LoVo (cell line): ENCODE results near the gene FANK1.
A peak's percentile ranks its signal among the peaks of the same experiment; 100 is the strongest.

ENCODE experiments used
- DNase-seq: peaks from one replicate; pipeline ENCODE4 v3.0.0-alpha.2; 2016; ENCODE audit warnings: low spot score

The FANK1 gene, protein sequence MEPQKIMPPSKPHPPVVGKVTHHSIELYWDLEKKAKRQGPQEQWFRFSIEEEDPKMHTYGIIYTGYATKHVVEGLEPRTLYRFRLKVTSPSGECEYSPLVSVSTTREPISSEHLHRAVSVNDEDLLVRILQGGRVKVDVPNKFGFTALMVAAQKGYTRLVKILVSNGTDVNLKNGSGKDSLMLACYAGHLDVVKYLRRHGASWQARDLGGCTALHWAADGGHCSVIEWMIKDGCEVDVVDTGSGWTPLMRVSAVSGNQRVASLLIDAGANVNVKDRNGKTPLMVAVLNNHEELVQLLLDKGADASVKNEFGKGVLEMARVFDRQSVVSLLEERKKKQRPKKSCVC

DNA sequence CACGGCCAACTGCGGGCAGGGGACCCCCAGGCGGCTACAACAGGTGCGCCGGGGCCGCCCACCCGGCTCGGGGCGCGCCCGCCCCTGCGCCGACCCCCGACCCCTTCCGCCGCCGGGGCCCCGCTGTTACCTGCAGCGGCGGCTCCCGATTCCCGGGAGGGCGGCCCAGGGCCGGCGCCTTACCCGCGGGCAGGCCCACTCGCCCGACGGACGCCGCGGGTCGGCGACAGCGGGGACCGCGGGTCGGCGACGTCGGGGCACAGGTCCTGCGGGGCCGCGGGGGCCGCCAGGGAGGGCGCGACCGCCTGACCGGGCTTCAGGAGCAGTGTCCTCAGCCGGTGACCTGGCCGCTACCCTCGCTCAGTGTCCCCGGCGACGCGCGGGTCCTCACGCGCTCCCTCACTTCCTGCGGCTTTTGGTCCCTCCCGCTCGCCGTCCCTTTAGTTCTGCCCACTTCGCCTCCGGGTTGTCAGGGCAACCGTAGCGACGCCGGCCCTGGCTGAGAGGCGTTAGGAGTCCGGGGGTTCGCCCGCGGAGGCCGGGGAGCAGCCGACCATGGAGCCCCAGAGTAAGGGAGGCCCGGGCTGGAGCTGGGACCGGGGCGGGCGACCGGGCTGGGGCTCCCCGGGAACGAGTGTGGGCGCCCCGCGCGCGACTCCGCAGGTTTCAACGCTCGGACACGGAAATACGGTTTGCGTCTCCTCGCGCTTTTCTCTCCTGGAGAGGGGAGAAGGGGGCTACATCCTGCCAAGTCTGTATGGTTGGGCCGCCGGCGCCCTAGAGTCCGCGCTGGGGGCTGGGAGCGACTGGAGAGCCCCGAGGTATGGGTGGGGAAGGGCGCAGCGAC is at the start of gene FANK1:
FANK1 (plus strand) TSS at position 477 of the 847 bp plus-strand sequence; CDS start at position 556, 79 bp downstream.
- peak; percentile 76 for DNase-seq

DNA sequence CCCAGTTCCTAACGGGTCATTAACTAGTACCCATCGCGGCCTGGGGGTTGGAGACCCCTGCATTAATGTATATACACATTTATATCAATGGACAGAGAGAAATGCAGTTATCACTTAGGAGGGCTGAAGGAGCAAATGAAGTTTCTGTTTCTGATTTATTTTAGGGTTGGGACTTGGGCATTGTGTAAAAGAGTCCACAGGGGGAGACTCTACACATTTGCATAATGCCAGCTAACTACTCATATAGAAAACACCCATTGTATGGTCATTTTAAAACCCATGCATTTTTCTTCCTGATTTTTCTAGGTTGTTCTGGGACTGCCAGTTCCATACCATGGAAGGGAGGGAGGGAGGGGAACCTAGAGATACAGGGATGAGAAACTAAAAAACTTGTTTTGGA is 49.5 kb upstream of the FANK1 start:
- no peak for DNase-seq

DNA sequence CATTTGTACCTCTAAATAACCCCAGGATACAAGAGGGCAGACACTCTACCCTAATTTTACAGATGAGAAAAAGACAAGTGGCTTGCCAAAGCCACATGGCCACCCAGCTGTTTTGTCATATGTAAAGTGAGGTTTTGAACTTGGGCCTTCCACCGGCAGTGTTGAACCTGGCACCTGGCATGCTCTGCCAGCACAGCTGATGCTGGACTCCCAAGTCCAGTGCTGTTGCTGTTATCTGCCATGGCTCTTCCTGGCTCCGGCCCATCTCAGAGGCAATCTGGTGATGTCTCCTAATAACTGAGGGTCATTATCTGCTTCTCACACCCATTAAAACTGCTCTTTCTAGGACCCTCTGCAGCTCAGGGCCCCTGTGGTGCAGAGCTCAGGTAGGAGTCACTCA is 48.0 kb upstream of the FANK1 start:
- no peak for DNase-seq

DNA sequence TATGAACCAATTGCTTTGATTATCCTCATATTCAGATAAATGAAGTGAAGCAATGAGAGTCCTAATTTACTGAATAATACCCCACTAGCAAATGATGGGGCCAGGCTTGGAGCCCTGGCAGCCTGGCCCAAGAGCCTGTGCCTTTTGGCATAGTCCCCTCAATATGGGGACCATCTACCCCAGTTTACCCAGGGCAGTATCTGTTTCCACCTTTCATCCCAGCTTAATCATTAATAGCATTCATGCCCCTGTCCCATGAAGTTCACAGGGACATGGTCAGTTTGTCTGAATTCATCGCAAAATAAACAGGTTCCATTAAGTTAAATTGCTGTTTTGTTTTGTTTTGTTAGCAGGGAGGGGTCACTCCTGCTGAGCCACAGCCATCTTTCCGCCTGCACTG is 47.5 kb upstream of the FANK1 start:
- no peak for DNase-seq

DNA sequence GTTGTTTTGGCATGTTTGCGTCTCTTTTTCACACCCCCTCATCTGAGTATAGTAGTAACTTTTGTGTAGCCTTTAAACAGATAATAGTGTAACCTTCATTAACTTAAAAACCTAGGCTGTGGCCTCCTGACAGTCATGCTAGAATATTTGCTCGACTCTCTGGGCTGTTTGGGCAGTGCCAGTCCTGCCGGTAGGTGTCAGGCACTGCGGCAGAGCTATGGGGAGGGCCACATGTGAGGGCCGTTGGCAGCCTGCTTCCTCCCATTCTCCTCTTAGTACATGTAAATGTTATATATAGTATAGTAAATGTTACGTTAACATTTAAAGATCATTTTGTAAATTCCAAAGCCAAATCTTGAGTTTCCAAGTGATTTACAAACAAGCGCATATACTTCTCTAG is 46.9 kb upstream of the FANK1 start:
- no peak for DNase-seq

DNA sequence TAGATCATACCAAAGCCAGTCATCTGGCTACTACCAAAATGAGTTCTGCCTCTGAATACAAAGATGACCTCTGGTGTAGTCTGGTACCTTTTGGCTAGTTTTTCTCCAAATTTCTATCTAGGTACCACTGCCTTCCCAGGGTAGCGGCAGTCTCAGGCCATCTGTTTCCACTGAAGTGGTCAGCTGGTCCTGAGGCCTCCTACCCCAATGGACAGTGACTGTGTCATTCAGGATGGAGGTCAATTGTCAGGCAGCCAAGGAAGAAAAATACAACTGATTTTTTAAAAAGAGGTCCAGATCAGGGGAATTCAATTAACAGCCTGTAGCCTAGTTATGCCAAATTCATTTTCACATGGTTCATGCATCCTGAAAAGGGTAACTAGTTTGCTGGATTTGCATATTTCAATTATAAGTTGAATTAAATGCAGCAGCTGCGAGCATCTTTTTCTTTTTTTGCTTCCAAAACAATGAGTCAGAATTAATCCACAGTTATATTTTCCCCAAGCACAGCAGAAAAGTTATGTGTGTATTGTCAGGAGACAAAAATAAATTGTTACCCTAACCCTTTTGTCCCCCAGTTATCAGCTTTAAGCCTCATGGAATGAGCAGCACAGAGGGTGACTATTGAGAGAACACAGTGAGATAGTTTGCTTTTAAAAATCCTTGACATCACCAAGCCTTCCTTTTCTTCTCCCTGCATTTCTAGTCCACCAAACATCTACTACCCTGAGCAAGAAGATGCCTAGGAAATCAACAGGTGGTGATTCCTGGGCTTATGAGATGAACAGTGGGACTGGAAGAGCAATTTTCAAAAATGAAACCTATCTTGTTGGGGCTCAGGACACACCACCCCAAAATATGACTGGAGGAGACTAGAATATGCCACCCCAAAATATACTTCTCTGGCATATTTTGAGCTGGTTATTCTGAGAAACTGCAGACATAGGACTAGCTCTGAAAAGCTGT is 45.3 kb upstream of the FANK1 start:
- no peak for DNase-seq

DNA sequence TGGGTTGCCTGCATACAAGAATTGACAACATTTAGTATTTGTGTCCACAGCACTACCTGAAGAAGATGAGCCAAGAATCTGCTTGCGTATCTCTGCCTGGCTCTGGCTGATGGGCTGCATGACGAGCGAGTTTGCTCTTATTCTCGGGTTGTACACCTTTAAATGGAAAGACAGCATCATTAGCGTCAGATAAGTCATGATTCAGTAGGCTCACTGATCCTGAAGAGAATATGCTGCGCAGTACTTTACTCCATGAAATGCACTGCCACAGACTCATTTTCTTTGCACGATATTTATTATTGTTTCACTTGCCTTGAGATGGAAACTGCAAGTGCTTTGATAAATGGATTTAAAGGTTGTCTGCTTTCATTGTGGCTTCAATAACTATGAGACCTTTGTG is 43.9 kb upstream of the FANK1 start:
- no peak for DNase-seq

DNA sequence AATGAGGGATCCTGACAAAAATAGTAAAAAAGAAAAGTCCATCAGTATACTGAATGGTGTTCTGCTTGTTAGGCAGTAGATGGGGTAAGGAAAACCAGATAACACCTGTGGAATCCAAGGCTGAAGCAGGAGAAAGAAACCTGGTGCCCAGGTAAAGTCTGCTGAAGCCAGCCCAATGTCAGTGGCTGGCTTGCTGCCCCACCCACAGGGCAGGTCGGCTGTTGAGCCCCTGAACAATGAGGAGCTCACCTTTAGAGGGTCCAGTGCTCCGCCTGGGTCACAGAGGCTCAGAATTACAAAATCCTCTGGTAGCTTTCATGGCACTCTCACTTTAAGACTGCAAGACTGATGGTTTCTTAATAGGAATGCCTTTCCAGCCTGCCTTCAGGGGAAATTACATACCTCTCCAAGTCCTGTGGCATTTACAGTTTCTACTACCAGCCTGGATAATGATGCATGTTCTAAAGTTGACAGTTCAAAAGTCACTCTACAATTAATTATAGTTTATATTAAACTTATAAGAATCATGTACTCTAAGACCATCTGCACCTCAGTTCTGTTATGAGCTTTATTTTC is 39.1 kb upstream of the FANK1 start:
- DNase-seq: no peak

DNA sequence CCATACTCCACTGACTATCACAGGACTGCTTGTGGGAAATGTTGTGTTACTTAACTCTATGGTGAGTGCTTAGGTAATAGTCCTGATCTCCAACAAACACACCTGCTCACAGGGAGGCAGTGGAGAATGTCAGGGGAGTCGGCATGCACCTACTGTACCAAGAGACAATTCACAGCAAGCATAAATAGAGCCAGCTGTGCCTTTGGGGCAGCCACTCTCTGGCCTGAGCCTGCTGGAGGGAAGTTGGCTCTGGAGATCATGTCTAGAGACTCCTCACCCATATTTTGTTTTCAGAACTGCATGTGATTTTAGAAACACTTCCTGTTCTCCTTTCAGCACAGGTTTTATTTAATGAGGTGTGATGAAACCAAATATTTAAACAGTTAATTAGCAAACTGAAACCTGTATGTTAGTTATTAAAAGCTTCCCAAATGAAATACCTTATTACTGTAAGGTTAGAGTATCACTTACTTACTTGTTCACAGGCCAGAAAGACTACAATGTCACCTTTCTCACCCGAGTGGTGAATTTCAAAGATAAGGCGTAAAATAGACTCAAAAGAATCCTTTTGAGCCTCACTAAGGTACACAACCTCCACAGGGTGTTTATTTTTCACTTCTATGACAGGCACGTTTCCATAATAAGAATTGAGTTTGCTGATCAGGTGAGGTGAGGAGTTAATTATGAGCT is 37.1 kb upstream of the FANK1 start:
- DNase-seq: no peak

DNA sequence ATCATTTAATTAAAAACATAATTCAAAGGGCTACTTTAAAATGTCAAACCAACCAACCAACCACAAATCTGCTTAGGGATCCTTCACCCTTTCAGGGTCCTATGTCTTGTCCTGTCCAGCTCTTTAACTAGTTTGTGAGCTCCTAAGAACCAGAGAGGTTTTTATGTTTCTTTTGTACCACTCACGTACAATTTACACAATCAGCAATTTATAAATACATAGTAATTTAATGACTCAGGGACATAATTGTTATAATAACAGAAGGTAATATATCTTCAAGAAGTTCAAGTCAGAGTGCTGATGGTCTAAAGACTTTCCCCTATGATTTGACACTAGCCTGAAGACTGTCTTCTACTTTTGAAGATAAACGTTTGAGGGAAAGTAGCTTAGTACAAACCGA is 31.2 kb upstream of the FANK1 start:
- no peak for DNase-seq

DNA sequence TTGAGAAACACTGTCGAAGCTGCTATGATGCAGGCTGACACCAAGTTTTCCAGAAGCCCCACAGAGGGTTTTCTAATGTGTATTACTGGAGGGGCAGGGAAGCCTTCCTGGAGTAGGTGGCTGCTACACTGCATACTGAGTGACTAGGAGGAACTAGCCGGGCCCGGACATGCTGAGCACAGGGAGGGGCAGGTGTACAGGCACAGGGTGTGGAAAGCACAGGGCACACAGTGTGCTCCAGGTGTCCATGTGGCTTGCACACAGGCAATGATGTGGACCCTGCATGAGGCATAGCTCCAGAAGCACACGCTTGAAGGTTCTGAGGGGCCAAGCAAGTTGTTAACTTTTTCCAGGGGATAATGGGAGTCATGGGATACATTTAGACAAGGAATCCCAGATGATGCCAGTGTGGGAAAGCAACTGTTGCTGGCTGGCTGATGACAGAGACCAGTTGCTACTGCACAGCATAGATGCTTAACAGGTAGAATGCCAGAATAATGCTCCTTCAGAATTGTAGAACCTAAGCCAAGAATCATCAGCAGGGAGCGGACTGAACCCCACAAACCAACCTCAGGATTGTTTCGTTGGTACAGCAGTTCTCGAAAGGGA is 29.8 kb upstream of the FANK1 start:
- no peak for DNase-seq

DNA sequence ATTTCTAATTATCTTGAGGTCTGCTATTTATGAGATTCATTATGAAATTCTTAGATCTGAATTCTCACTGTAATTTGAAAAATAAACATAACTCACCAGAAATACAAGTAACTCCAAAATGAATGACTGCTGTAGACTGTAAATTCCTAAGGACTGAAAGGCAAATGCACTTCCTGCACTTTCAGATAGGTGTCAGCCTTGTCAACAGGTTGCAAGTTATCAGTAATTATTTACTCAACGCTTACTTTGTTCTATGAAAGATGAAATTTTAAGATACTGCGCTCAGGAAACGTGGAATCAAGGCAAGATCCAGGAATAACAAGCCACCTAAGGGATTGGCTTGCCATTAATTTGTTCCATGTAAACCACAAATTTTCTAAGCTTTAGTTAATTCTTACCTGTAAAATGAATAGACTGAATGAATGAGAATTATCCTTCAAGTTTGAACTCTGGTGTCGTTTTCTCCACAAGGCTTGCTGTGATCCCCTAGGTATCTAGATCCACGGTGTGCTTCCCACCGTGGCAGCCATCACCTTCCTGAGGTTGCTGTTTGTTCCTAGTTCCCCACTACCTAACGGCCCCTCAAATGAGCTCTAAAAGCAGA is 27.9 kb upstream of the FANK1 start:
- peak; percentile 67 for DNase-seq

DNA sequence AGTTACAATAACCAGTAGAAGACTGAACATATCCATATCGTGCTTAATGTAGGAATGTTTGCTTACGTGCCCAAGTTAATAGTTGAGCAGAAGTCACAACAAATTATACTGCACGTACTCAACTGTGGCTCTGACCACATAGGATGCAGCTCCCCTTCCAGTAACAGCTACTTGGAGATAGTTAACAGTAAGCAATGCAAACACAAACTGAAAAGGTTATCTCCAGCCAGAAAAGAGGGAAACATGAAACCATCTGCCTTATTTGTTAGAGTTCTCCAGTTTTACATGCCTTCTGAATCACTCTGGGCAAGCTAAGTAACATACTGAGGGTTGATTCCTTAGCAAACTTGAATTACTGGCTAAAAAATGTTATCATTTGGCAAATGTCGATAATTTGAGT is 25.0 kb upstream of the FANK1 start:
- DNase-seq: no peak

DNA sequence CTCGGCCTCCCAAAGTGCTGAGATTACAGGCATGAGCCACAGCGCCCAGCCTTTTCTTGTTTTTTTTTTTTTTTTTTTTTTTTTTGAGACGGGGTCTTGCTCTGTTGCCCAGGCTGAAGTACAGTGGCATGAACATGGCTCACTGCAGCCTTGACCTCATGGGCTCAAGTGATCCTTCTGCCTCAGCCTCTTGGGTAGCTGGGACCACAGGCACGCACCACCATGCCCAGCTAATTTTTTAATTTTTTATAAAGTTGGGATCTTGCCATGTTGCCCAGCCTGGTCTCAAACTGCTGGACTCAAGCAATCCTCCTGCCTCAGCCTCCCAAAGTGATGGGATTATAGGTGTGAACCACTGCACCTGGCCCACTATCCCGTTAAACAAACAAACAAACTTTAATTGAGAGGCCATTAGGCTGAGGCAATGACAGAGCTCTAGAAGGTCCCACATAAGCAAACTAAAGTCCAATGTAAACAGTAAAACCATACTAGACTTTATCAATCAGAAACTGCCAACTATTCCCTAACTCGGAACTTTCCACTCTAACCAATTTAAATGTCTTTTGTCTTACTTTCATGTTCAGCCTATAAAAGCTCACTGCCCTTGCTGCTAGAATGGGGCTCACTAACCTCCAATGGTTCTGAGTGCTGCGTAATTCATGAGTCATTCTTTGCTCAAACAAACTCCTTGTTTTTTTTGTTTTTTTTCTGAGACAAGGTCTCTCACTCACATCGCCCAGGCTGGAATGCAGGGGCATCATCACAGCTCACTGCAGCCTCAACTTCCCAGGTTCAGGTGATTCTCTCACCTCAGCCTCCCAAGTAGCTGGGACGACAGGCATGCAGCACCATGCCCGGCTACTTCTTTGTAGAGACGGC is 17.2 kb upstream of the FANK1 start:
- peak; percentile 82 for DNase-seq

DNA sequence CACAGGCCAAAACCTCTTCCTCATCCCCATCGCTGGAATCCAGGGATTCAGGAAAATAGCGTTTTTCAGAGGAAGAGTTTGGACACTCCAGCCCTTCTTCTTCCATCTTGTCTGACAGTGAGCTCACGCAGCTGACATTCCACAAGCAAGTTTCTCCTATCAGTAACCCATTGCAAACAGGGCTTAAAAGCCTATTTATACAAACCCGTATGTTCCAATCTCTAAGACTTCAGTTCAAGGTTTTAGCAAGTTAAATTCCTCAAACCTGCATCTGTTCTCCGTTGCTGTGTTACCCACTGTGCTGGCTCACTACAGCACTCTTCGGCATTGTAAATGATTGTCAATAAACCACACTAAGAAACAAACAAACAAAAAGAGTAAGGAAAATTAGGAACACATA is 15.6 kb upstream of the FANK1 start:
- DNase-seq: no peak

DNA sequence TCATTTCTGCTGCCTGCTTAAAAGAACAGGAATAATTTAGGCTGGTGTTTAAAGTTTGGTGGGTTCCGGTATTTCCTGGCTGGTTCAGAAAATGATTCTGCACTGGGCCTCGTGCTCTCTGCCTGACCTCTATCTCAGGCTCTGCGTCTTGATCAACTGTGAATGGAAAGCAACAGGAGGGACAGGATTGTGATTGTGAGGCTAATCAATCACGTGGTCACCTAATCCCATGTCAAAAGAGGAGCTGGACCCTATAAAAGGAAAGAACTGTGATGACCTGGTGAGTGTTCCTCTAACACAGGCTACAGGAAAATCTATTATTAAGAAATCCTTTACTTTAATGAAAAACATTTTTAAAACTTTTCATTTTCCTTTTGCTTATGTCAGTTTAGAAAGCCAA is 15.2 kb upstream of the FANK1 start, which contains the start of gene DHX32:
DHX32 (minus strand) TSS at position 101 of the 400 bp plus-strand sequence. CDS start 468 bp downstream, outside the sequence.
- no peak for DNase-seq

DNA sequence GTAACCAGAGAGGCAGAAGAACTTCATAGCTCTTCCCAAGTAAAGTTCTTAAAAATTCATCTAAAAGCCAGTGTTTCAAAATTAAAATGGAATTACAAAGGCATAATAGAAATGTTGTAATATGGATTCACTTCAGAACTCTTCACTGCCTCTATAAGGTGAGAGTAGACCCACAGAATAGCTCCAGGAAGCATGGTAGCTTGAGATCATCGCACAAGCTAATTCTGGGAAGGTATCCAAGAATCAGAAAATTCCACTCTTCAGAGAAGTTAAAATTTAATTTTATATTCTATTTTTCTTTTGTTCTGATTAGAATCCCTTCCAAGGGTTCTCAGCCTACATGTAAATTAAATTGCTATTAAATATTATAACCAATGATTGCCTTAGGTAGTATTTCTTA is 13.8 kb upstream of the FANK1 start:
- no peak for DNase-seq

DNA sequence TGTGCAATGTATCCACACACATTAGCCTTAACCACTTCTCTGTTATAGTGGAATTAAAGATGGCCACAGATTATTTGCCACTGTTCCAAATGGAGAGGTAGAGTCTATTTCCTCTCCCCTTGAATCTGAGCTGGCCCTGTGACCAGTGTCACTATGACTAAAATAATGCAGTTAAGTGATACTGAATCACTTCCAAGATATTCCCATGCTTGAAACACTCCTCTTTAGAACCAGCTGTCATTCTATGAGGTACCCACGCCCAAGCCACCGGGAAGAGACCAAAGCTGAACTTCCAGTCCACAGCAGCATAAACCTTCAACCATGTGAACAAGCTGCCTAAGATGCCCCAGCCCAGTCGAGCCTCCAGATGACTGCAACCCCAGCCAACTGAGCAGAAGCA is 13.2 kb upstream of the FANK1 start:
- DNase-seq: no peak

DNA sequence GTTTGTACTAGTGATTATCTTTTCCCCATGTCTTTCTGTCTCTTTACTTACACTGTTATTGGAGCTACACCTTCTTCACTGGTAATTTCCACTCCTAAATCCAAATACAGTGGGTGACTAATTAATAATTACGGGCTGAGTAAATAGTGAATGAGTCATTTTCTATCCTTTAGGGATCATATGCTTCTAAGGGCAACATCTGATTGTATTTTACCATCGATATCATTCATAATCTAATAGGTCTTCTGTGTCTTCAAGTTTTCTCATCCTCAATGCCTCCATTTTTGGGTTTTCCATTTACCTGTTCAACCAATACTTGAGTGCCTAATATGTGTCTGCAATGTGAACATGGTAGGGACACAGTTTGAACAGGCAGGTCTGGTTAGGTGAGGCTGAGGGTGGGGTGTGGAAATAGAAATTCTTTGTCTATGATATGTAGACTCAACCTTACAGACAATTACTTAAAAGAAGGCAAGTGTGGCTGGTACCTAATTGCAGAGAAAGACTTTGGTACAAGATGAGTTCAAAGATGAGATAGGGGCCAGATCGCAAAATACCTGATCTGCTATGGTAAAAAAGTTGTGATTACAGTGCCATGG is 9.4 kb upstream of the FANK1 start:
- DNase-seq: no peak
